Natural killer cell treated with Interleukin-12 subunit alpha and Interleukin-12 subunit beta and Interleukin-15 and Interleukin-18, amount 100 ng/mL, for 72 hours (primary cell): ENCODE data around the gene HLCS. TPM values are rescaled to one million over a fixed set of nuclear protein-coding genes. Genes with fewer than 3 reads are reported as not detected.

Experiments used
- ATAC-seq, 2 donors: fragments of 150-1000 bp; cut with Tn5 transposase in 1 of 2; sonication (Bioruptor Pico), chemical (Tn5 transposase) in 1 of 2; 2 replicates each; pipeline ENCODE4 v1.10.0; 2021
- DNase-seq: peaks from one replicate; pipeline ENCODE4 v3.0.0; 2022; ENCODE audit warnings: low spot score
- H3K27ac Mint-ChIP-seq, 2 donors: 1 replicate in 1 of 2; 2 replicates in 1 of 2; pipeline ENCODE4 v1.8.0; 2022; ENCODE audit warnings: mixed read lengths in 2 of 2, mild to moderate bottlenecking in 1 of 2, moderate library complexity in 1 of 2
- H3K27me3 Mint-ChIP-seq, 2 donors: 1 replicate in 1 of 2; 2 replicates in 1 of 2; pipeline ENCODE4 v1.8.0; 2022; ENCODE audit warnings: mixed read lengths in 2 of 2
- H3K36me3 Mint-ChIP-seq: one replicate; pipeline ENCODE4 v1.8.0; 2022; ENCODE audit warnings: mixed read lengths
- H3K4me1 Mint-ChIP-seq, 2 donors: 1 replicate in 1 of 2; 2 replicates in 1 of 2; pipeline ENCODE4 v1.8.0; 2022; ENCODE audit warnings: low read depth in 2 of 2, mixed read lengths in 2 of 2, mild to moderate bottlenecking in 1 of 2
- H3K4me3 Mint-ChIP-seq: one replicate; pipeline ENCODE4 v1.8.0; 2022; ENCODE audit warnings: mixed read lengths
- H3K9me3 Mint-ChIP-seq: 2 replicates; pipeline ENCODE4 v1.8.0; 2022; ENCODE audit warnings: mixed read lengths
- total RNA-seq, 2 donors: library from RNA; stranded (reverse); gene quantifications; one replicate each; pipeline ENCODE4 v1.2.3, GENCODE V29; 2022

The HLCS gene
- total RNA-seq, 2 donors from 2014 or later, result 16.1 to 30.7 TPM

- H3K4me1 Mint-ChIP-seq, result peaks cover 9 to 10% of the 10 kb centered on the region in 2 donors
- H3K27ac Mint-ChIP-seq, result no peak overlapping the region
- DNase-seq, result no peak
- peaks cover 18 to 26% of the 10 kb centered on the region in 2 donors for H3K27me3 Mint-ChIP-seq
- no peaks in the 10 kb centered on the region for H3K9me3 Mint-ChIP-seq
- peaks cover 17% of the 10 kb centered on the region for H3K36me3 Mint-ChIP-seq
- no peak for ATAC-seq
- no peak overlapping the region for H3K4me3 Mint-ChIP-seq
Measured at GRCh38 chr21:36750576-36750959, 215.9 kb downstream of the HLCS start.

- H3K27me3 Mint-ChIP-seq, result peaks cover 20 to 26% of the 10 kb centered on the region in 2 donors
- H3K27ac Mint-ChIP-seq, result no peak overlapping the region
- H3K9me3 Mint-ChIP-seq, result no peaks in the 10 kb centered on the region
- peaks cover 15% of the 10 kb centered on the region for H3K36me3 Mint-ChIP-seq
- ATAC-seq, result no peak
- H3K4me1 Mint-ChIP-seq, result peaks cover 9 to 10% of the 10 kb centered on the region in 2 donors
- no peak for DNase-seq
- no peak overlapping the region for H3K4me3 Mint-ChIP-seq
Measured at GRCh38 chr21:36749935-36750575, 216.4 kb downstream of the HLCS start.

GRCh38 chr21:36747815-36748383 is 218.6 kb downstream of the HLCS start:
- no peak for DNase-seq
- peaks cover 26 to 28% of the 10 kb centered on the region in 2 donors for H3K27me3 Mint-ChIP-seq
- H3K4me3 Mint-ChIP-seq, result peak overlapping the region; percentile 54
- no peak overlapping the region for H3K27ac Mint-ChIP-seq
- peaks cover 6% of the 10 kb centered on the region for H3K36me3 Mint-ChIP-seq
- peaks cover 9 to 10% of the 10 kb centered on the region in 2 donors for H3K4me1 Mint-ChIP-seq
- peak; percentile 70 to 78 for ATAC-seq
- H3K9me3 Mint-ChIP-seq, result no peaks in the 10 kb centered on the region

GRCh38 chr21:36747041-36747814 is 219.2 kb downstream of the HLCS start:
- peak; percentile 17 to 29 for ATAC-seq
- Mint-ChIP-seq H3K4me1 (peaks cover 9 to 10% of the 10 kb centered on the region in 2 donors), H3K27ac (no peak overlapping the region), H3K4me3 (peak overlapping the region; percentile 68), H3K9me3 (no peaks in the 10 kb centered on the region), H3K27me3 (peaks cover 26 to 28% of the 10 kb centered on the region in 2 donors), H3K36me3 (peaks cover 6% of the 10 kb centered on the region)
- DNase-seq, result no peak

GRCh38 chr21:36745459-36745858 is 221.0 kb downstream of the HLCS start:
- H3K36me3 Mint-ChIP-seq, result peaks cover 6% of the 10 kb centered on the region
- H3K9me3 Mint-ChIP-seq, result no peaks in the 10 kb centered on the region
- H3K27me3 Mint-ChIP-seq, result peaks cover 26 to 28% of the 10 kb centered on the region in 2 donors
- peaks cover 9 to 10% of the 10 kb centered on the region in 2 donors for H3K4me1 Mint-ChIP-seq
- H3K27ac Mint-ChIP-seq, result no peak overlapping the region
- ATAC-seq (no peak), DNase-seq (no peak)
- H3K4me3 Mint-ChIP-seq, result no peak overlapping the region

GRCh38 chr21:36744560-36745231 is 221.8 kb downstream of the HLCS start:
- Mint-ChIP-seq H3K4me1 (peaks cover 9 to 10% of the 10 kb centered on the region in 2 donors), H3K27ac (no peak overlapping the region), H3K9me3 (no peaks in the 10 kb centered on the region), H3K27me3 (peaks cover 27 to 29% of the 10 kb centered on the region in 2 donors), H3K36me3 (peaks cover 6% of the 10 kb centered on the region), H3K4me3 (no peak overlapping the region)
- ATAC-seq (no peak), DNase-seq (no peak)

GRCh38 chr21:36744190-36744559 is 222.3 kb downstream of the HLCS start:
- H3K4me1 Mint-ChIP-seq, result peaks cover 9 to 10% of the 10 kb centered on the region in 2 donors
- no peak overlapping the region for H3K4me3 Mint-ChIP-seq
- H3K27ac Mint-ChIP-seq, result no peak overlapping the region
- no peak for ATAC-seq
- peaks cover 29 to 30% of the 10 kb centered on the region in 2 donors for H3K27me3 Mint-ChIP-seq
- H3K9me3 Mint-ChIP-seq, result no peaks in the 10 kb centered on the region
- DNase-seq, result no peak
- peaks cover 6% of the 10 kb centered on the region for H3K36me3 Mint-ChIP-seq

- H3K27me3 Mint-ChIP-seq, result peaks cover 22 to 25% of the 10 kb centered on the region in 2 donors
- ATAC-seq (no peak), DNase-seq (no peak)
- no peak overlapping the region for H3K27ac Mint-ChIP-seq
- H3K9me3 Mint-ChIP-seq, result no peaks in the 10 kb centered on the region
- peaks cover 7 to 9% of the 10 kb centered on the region in 2 donors for H3K4me1 Mint-ChIP-seq
- peaks cover under 1% of the 10 kb centered on the region for H3K36me3 Mint-ChIP-seq
- no peak overlapping the region for H3K4me3 Mint-ChIP-seq
Measured at GRCh38 chr21:36743446-36743845, 223.0 kb downstream of the HLCS start.

- DNase-seq (no peak), ATAC-seq (no peak)
- Mint-ChIP-seq H3K27ac (no peak overlapping the region), H3K27me3 (peaks cover 18 to 23% of the 10 kb centered on the region in 2 donors), H3K4me3 (no peak overlapping the region), H3K4me1 (peaks cover 5 to 9% of the 10 kb centered on the region in 2 donors), H3K36me3 (no peaks in the 10 kb centered on the region), H3K9me3 (no peaks in the 10 kb centered on the region)
Measured at GRCh38 chr21:36743008-36743407, 223.5 kb downstream of the HLCS start.

- H3K27me3 Mint-ChIP-seq, result peaks cover 16 to 20% of the 10 kb centered on the region in 2 donors
- DNase-seq, result no peak
- H3K4me3 Mint-ChIP-seq, result no peak overlapping the region
- no peak for ATAC-seq
- no peaks in the 10 kb centered on the region for H3K36me3 Mint-ChIP-seq
- H3K9me3 Mint-ChIP-seq, result no peaks in the 10 kb centered on the region
- H3K4me1 Mint-ChIP-seq, result peaks cover 0 to 2% of the 10 kb centered on the region in 2 donors
- no peak overlapping the region for H3K27ac Mint-ChIP-seq
Measured at GRCh38 chr21:36741506-36741905, 225.0 kb downstream of the HLCS start.

- H3K27ac Mint-ChIP-seq, result no peak overlapping the region
- DNase-seq, result no peak
- no peaks in the 10 kb centered on the region for H3K36me3 Mint-ChIP-seq
- no peak overlapping the region for H3K4me3 Mint-ChIP-seq
- peaks cover 11 to 14% of the 10 kb centered on the region in 2 donors for H3K27me3 Mint-ChIP-seq
- no peaks in the 10 kb centered on the region for H3K9me3 Mint-ChIP-seq
- H3K4me1 Mint-ChIP-seq, result no peaks in the 10 kb centered on the region
- ATAC-seq, result no peak
Measured at GRCh38 chr21:36738489-36739126, 227.9 kb downstream of the HLCS start.

GRCh38 chr21:36735724-36736320 is 230.6 kb downstream of the HLCS start:
- Mint-ChIP-seq H3K27ac (no peak overlapping the region), H3K4me1 (no peaks in the 10 kb centered on the region), H3K4me3 (no peak overlapping the region), H3K9me3 (no peaks in the 10 kb centered on the region), H3K36me3 (no peaks in the 10 kb centered on the region), H3K27me3 (peaks cover 11 to 14% of the 10 kb centered on the region in 2 donors)
- DNase-seq, result no peak
- ATAC-seq, result no peak

- no peak overlapping the region for H3K27ac Mint-ChIP-seq
- no peaks in the 10 kb centered on the region for H3K4me1 Mint-ChIP-seq
- DNase-seq (no peak), ATAC-seq (no peak)
- peaks cover 11 to 14% of the 10 kb centered on the region in 2 donors for H3K27me3 Mint-ChIP-seq
- H3K4me3 Mint-ChIP-seq, result no peak overlapping the region
- H3K9me3 Mint-ChIP-seq, result no peaks in the 10 kb centered on the region
- no peaks in the 10 kb centered on the region for H3K36me3 Mint-ChIP-seq
Measured at GRCh38 chr21:36735201-36735515, 231.3 kb downstream of the HLCS start.
